PC-9 (cell line): ENCODE data around the gene CMTM3. TPM values are rescaled to one million over a fixed set of nuclear protein-coding genes. Genes with fewer than 3 reads are reported as not detected.
"Not testable (repeated sequence)": the region's sequence is repeated elsewhere in the genome, so short reads cannot be mapped to it uniquely, and the experiment has no call there.

Experiments used
- BruUV-seq: library from RNA; stranded (reverse); fragments of 400-500 nt; replicated peaks from 2 replicates; lab custom pipeline; 2021; lab: Mats Ljungman, UMichigan
- CTCF ChIA-PET: fragments of 300-600 bp; sonication (Branson Sonifier 250); formaldehyde crosslinking; loops from one replicate; lab custom pipeline; 2022; ENCODE audit warnings: antibody characterized with exemption; lab: Charles Lee
- POLR2A ChIA-PET: fragments of 300-600 bp; sonication (Branson Sonifier 250); formaldehyde crosslinking; loops from one replicate; lab custom pipeline; 2022; ENCODE audit warnings: antibody characterized with exemption; ENCODE audit not compliant: unreplicated experiment; lab: Charles Lee
- DNase-seq, 2 experiments: peaks; one replicate each; pipeline versions ENCODE4 v3.0.0 to v3.0.0-alpha.2; 2015 to 2022; ENCODE audit warnings: mixed read lengths in 1 of 2
- H2AFZ ChIP-seq: fragments of 200-600 bp; sonication (generic); 2 replicates; pipeline ENCODE4 v1.8.1; 2017; ENCODE audit warnings: antibody characterized with exemption
- H3F3A ChIP-seq: fragments of 200-600 bp; sonication (generic); 2 replicates; pipeline ENCODE4 v1.8.1; 2017; ENCODE audit warnings: antibody characterized with exemption, mild to moderate bottlenecking, low read depth; ENCODE audit not compliant: insufficient read depth
- H3K27ac ChIP-seq: fragments of 200-600 bp; sonication (generic); 2 replicates; pipeline ENCODE4 v1.6.1; 2016; ENCODE audit warnings: mixed run types
- H3K27me3 ChIP-seq: fragments of 200-600 bp; sonication (generic); 2 replicates; pipeline ENCODE4 v1.6.1; 2016; ENCODE audit warnings: low read depth, mixed run types; ENCODE audit not compliant: insufficient read depth
- H3K36me3 ChIP-seq: fragments of 200-600 bp; sonication (generic); 2 replicates; pipeline ENCODE4 v1.6.1; 2016; ENCODE audit warnings: low read depth, mixed run types
- H3K4me1 ChIP-seq: fragments of 200-600 bp; sonication (generic); replicated peaks from 2 replicates; pipeline ENCODE4 v1.6.1; 2016; ENCODE audit warnings: mixed run types; ENCODE audit not compliant: insufficient read depth
- H3K4me2 ChIP-seq: fragments of 200-600 bp; sonication (generic); 2 replicates; pipeline ENCODE4 v1.6.1; 2017; ENCODE audit warnings: mixed run types
- H3K4me3 ChIP-seq: fragments of 200-600 bp; sonication (generic); 2 replicates; pipeline ENCODE4 v1.6.1; 2016; ENCODE audit warnings: mixed run types
- H3K79me2 ChIP-seq: fragments of 200-600 bp; sonication (generic); 2 replicates; pipeline ENCODE4 v1.6.1; 2017; ENCODE audit warnings: low read depth, mixed run types
- H3K9me2 ChIP-seq: fragments of 200-600 bp; sonication (generic); 2 replicates; pipeline ENCODE4 v1.8.1; 2017; ENCODE audit warnings: mild to moderate bottlenecking; ENCODE audit not compliant: insufficient read depth
- H3K9me3 ChIP-seq: fragments of 200-600 bp; sonication (generic); 2 replicates; pipeline ENCODE4 v1.8.1; 2016; ENCODE audit warnings: low read depth; ENCODE audit not compliant: insufficient read depth
- H4K20me1 ChIP-seq: fragments of 200-600 bp; sonication (generic); 2 replicates; pipeline ENCODE4 v1.8.1; 2017; ENCODE audit not compliant: insufficient read depth
- EZH2 ChIP-seq: fragments of 200-600 bp; sonication (generic); IDR thresholded peaks from 2 replicates; pipeline ENCODE4 v1.8.0; 2017; ENCODE audit warnings: antibody characterized with exemption, low read depth
- intact Hi-C: fragments of 100-400 bp; cut with micrococcal nuclease; formaldehyde crosslinking; loops from one replicate; pipeline ENCODE4 v1.10.0; 2022; ENCODE audit not compliant: unreplicated experiment
- total RNA-seq: library from RNA; stranded (reverse); gene quantifications from 2 replicates; pipeline ENCODE4 v1.2.3, GENCODE V29; 2021
- TF ChIP-seq, protein P1 (sequence below): fragments of 200-600 bp; sonication (generic); conservative IDR thresholded peaks from 2 replicates; pipeline ENCODE4 v1.6.1; 2017; ENCODE audit warnings: mixed run types, antibody characterized with exemption, mild to moderate bottlenecking, moderate library complexity

The CMTM3 gene
- total RNA-seq, 1 experiment from 2014 or later = 32.0 TPM

GRCh38 chr16:66608241-66609138 lies 4.0 kb downstream of the CMTM3 start:
- Histone ChIP-seq H3K4me1 (peaks cover 14% of the 10 kb centered on the region), H3K4me2 (no peak overlapping the region), H3K36me3 (no peaks in the 10 kb centered on the region), H3F3A (peaks cover 22% of the 10 kb centered on the region; the same call in 1 of the 2 replicates), H3K27ac (no peak overlapping the region), H2AFZ (no peak overlapping the region), H3K4me3 (no peak overlapping the region), H4K20me1 (0 out of 2 replicates have a peak, but pooled peaks cover 4% of the 10 kb centered on the region), H3K27me3 (no peaks in the 10 kb centered on the region), H3K9me2 (no peaks in the 10 kb centered on the region), H3K9me3 (no peaks in the 10 kb centered on the region), H3K79me2 (no peaks in the 10 kb centered on the region)
- peak; percentile 78 to 90 for DNase-seq
- TF ChIP-seq, protein P1, sequence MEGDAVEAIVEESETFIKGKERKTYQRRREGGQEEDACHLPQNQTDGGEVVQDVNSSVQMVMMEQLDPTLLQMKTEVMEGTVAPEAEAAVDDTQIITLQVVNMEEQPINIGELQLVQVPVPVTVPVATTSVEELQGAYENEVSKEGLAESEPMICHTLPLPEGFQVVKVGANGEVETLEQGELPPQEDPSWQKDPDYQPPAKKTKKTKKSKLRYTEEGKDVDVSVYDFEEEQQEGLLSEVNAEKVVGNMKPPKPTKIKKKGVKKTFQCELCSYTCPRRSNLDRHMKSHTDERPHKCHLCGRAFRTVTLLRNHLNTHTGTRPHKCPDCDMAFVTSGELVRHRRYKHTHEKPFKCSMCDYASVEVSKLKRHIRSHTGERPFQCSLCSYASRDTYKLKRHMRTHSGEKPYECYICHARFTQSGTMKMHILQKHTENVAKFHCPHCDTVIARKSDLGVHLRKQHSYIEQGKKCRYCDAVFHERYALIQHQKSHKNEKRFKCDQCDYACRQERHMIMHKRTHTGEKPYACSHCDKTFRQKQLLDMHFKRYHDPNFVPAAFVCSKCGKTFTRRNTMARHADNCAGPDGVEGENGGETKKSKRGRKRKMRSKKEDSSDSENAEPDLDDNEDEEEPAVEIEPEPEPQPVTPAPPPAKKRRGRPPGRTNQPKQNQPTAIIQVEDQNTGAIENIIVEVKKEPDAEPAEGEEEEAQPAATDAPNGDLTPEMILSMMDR = peak; percentile 92
- TF ChIP-seq EZH2 = no peak
- intact Hi-C loops = loop anchor here (2.0 to 5.0 kb wide), 5 partner anchors 52 to 260 kb away; no protein-coding TSS in a partner anchor
- no TSS peak for BruUV-seq
- POLR2A ChIA-PET = interaction anchor here (0.6 to 0.7 kb wide), 3 partner anchors 10 to 54 kb away, joined by 3 to 4 read pairs (median 3); no protein-coding TSS in a partner anchor
- CTCF ChIA-PET = interaction anchor here (0.6 to 1.3 kb wide), 15 partner anchors 10 to 272 kb away, joined by 3 to 15 read pairs (median 4); partner anchors contain the start of genes DYNC1LI2 and PDP2

DNA sequence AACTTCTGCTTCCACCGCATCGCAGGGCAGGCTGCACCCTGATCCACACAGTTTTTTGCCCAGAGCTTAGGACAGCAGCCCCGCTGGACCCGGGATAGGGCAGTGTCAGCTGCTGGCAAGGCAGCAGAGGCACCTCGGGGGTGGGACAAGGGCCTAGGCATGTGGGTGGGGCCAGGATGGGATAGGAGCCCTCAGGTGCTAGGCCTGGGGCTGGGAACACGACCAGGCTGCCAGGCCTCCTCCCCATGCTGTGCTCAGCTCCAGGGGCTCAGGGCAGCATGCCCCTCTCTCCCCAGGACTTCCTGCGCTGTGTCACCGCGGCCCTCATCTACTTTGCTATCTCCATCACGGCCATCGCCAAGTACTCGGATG lies 4.6 kb downstream of the CMTM3 start:
- intact Hi-C loops = loop anchor here (2.0 to 5.0 kb wide), 5 partner anchors 52 to 260 kb away; no protein-coding TSS in a partner anchor
- H3K79me2 ChIP-seq = no peaks in the 10 kb centered on the region
- H4K20me1 ChIP-seq = 0 out of 2 replicates have a peak, but pooled peaks cover 4% of the 10 kb centered on the region
- H3K36me3 ChIP-seq = no peaks in the 10 kb centered on the region
- POLR2A ChIA-PET = interaction anchor here (0.6 to 0.7 kb wide), 2 partner anchors 10 to 51 kb away, joined by 3 read pairs; no protein-coding TSS in a partner anchor
- no peaks in the 10 kb centered on the region for H3K9me3 ChIP-seq
- H3F3A ChIP-seq = peaks cover 18% of the 10 kb centered on the region; the same call in 1 of the 2 replicates
- no peaks in the 10 kb centered on the region for H3K27me3 ChIP-seq
- no peak for TF ChIP-seq EZH2
- TF ChIP-seq, protein P1 = no peak
- no peak overlapping the region for H2AFZ ChIP-seq
- H3K9me2 ChIP-seq = no peaks in the 10 kb centered on the region
- H3K4me2 ChIP-seq = no peak overlapping the region
- no peak overlapping the region for H3K27ac ChIP-seq
- H3K4me1 ChIP-seq = peaks cover 10% of the 10 kb centered on the region
- no TSS peak for BruUV-seq
- CTCF ChIA-PET = interaction anchor here (0.6 to 1.3 kb wide), 12 partner anchors 9 to 270 kb away, joined by 3 to 15 read pairs (median 4); partner anchors contain the start of gene DYNC1LI2
- H3K4me3 ChIP-seq = no peak overlapping the region
- DNase-seq = no peak

DNA sequence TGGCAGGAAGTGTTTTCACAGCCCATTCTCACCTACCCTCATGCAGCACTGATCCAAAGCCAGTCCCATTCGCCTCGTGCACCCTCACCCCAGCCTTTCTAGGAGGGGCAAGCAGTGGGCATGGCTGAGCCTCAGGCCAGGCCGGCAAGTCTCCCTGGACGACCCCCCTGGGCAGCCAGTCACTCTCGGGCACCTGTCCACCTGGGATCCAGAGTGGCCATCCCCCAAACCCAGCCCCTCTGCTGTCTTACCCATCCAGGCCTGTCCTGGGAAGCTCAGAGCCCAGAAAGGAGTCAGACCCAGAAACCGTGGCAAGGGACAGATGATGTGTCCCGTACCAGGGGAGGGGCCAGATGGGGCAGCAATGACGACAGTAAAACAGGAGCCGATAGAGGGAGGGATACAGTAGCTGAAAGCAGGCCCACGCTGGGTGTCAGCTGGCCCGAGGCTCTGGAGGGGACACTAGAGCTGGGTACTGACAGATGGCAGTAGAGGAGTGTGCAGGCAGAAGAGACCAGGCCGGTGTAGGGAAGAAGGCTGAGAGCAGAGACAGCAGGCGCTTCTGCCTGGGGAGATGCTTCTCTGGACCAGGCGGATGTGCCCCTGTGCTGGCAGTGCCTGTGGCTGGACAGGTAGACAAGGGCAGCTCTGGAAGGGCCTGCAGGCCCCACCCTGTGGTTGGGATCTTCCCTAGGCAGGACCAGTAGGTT lies 5.8 kb downstream of the CMTM3 start:
- Histone ChIP-seq H3K9me3 (no peaks in the 10 kb centered on the region), H2AFZ (no peak overlapping the region), H3K4me1 (peaks cover 8% of the 10 kb centered on the region), H3F3A (peaks cover 23% of the 10 kb centered on the region; the same call in 1 of the 2 replicates), H3K36me3 (no peaks in the 10 kb centered on the region), H3K4me3 (no peak overlapping the region), H3K27ac (no peak overlapping the region), H4K20me1 (0 out of 2 replicates have a peak, but pooled peaks cover 4% of the 10 kb centered on the region), H3K79me2 (no peaks in the 10 kb centered on the region), H3K27me3 (no peaks in the 10 kb centered on the region), H3K4me2 (no peak overlapping the region), H3K9me2 (no peaks in the 10 kb centered on the region)
- intact Hi-C loops = no loop called here
- TF ChIP-seq, protein P1 = no peak
- no peak for TF ChIP-seq EZH2
- no peak for DNase-seq
- ChIA-PET CTCF (no interaction called here), POLR2A (no interaction called here)
- BruUV-seq = no TSS peak

- intact Hi-C loops, H3K27ac ChIP-seq: not testable (repeated sequence)
Measured at GRCh38 chr16:66611911-66612310, 7.4 kb downstream of the CMTM3 start.

More at GRCh38 chr16:66611911-66612310, 7.4 kb downstream of the CMTM3 start:
- H3K27me3 ChIP-seq, BruUV-seq, H3K79me2 ChIP-seq, H3K4me2 ChIP-seq, POLR2A ChIA-PET, H3K9me3 ChIP-seq, H2AFZ ChIP-seq, H3K36me3 ChIP-seq, H3K4me3 ChIP-seq, DNase-seq, H4K20me1 ChIP-seq, H3K9me2 ChIP-seq, H3K4me1 ChIP-seq: not testable (repeated sequence)
- CTCF ChIA-PET = interaction anchor here (1.0 kb wide), 1 partner anchor 113 kb away, joined by 4 read pairs; no protein-coding TSS in a partner anchor
- peaks cover 16% of the 10 kb centered on the region; the same call in 1 of the 2 replicates for H3F3A ChIP-seq
